SU-DHL-6 (cell line): Measurements from ENCODE around the gene AKAP14.
"Not testable (repeated sequence)": the region's sequence is repeated elsewhere in the genome, so short reads cannot be mapped to it uniquely, and the experiment has no call there.

ENCODE experiments used
- H2AFZ ChIP-seq: fragments of 200-600 bp; sonication (generic); 2 replicates; pipeline ENCODE4 v1.6.1; 2014; ENCODE audit warnings: low read depth, mild to moderate bottlenecking, moderate library complexity, mixed read lengths, antibody characterized with exemption, low read length; ENCODE audit not compliant: severe bottlenecking
- H3F3A ChIP-seq: fragments of 200-600 bp; shearing (Covaris generic); 2 replicates; pipeline ENCODE4 v1.6.0; 2016; ENCODE audit warnings: antibody characterized with exemption, mild to moderate bottlenecking; ENCODE audit not compliant: insufficient read depth
- H3K27ac ChIP-seq: fragments of 200-600 bp; sonication (generic); 2 replicates; pipeline ENCODE4 v1.5.1; 2016; ENCODE audit warnings: low read depth, mild to moderate bottlenecking, low read length, moderate library complexity, mixed read lengths
- H3K27me3 ChIP-seq: fragments of 200-600 bp; sonication (generic), shearing (Covaris generic); 2 replicates; pipeline ENCODE4 v1.6.0; 2014; ENCODE audit warnings: mild to moderate bottlenecking, low read length
- H3K36me3 ChIP-seq: fragments of 200-600 bp; sonication (generic); 2 replicates; pipeline ENCODE4 v1.6.1; 2014; ENCODE audit warnings: mild to moderate bottlenecking, low read length, mixed read lengths
- H3K4me2 ChIP-seq: fragments of 300-600, 200-600 bp; shearing (Covaris generic), sonication (generic); 2 replicates; pipeline ENCODE4 v1.6.0; 2014; ENCODE audit warnings: low read length, low read depth, mild to moderate bottlenecking; ENCODE audit not compliant: poor library complexity, severe bottlenecking
- H3K4me3 ChIP-seq: fragments of 200-600 bp; sonication (generic); 2 replicates; pipeline ENCODE4 v1.5.1; 2014; ENCODE audit warnings: antibody characterized with exemption, low read length, mild to moderate bottlenecking, mixed read lengths; ENCODE audit not compliant: insufficient read depth, poor library complexity, severe bottlenecking
- H3K79me2 ChIP-seq: fragments of 200-600 bp; sonication (generic); 2 replicates; pipeline ENCODE4 v1.6.1; 2014; ENCODE audit warnings: mild to moderate bottlenecking, low read length, moderate library complexity; ENCODE audit not compliant: insufficient read depth
- H3K9ac ChIP-seq: fragments of 200-600 bp; sonication (generic); 2 replicates; pipeline ENCODE4 v1.7.0; 2014; ENCODE audit warnings: mild to moderate bottlenecking, low read length
- H3K9me2 ChIP-seq: fragments of 200-600 bp; sonication (generic); replicated peaks from 2 replicates; pipeline ENCODE4 v1.6.1; 2014; ENCODE audit warnings: low read length; ENCODE audit not compliant: insufficient read depth
- H3K9me3 ChIP-seq: fragments of 200-600 bp; sonication (generic); 2 replicates; pipeline ENCODE4 v1.6.1; 2014; ENCODE audit warnings: low read length, mixed read lengths; ENCODE audit not compliant: insufficient read depth
- H4K20me1 ChIP-seq: fragments of 200-600 bp; sonication (generic); 2 replicates; pipeline ENCODE4 v1.6.1; 2014; ENCODE audit warnings: low read depth, mild to moderate bottlenecking, antibody characterized with exemption, low read length, moderate library complexity, mixed read lengths
- EZH2phosphoT487 ChIP-seq: fragments of 200-600 bp; sonication (generic), shearing (Covaris generic); conservative IDR thresholded peaks from 2 replicates; pipeline ENCODE4 v1.6.1; 2018; ENCODE audit warnings: mild to moderate bottlenecking, antibody characterized with exemption, low read length, moderate library complexity, mixed read lengths
- TF ChIP-seq, protein P1 (sequence below): fragments of 200-600 bp; sonication (generic); IDR thresholded peaks from one replicate; pipeline ENCODE4 v1.5.1; 2017; ENCODE audit warnings: antibody characterized with exemption, mild to moderate bottlenecking, low read length, moderate library complexity; ENCODE audit not compliant: insufficient read depth, poor library complexity, severe bottlenecking

AKAP14 gene

DNA sequence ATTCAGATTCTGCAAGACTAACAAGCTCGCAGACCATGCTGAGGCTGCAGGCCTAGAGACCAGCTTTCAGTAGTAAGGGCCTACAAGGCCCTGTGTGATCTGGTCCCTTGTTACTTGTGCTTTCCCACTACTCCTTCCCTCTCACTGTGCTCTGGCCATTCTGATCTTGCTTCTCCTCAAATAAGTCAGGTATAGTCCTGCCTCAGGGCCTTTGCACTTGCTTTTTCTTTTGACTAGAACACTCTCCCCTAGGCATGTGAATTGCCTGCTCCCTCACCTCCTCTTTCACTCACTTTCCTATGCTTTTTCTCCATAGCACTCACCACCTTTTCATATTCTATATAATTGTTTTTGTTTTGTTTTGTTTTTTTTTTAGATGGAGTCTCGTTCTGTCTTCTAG, 22.2 kb downstream of the AKAP14 start:
- Histone ChIP-seq H2AFZ (no peak overlapping the region), H3K4me2 (no peak overlapping the region), H3K79me2 (no peaks in the 10 kb centered on the region), H3K9me2 (no peaks in the 10 kb centered on the region), H4K20me1 (no peaks in the 10 kb centered on the region), H3K9ac (no peak overlapping the region), H3K27me3 (no peaks in the 10 kb centered on the region), H3K4me3 (no peak overlapping the region), H3K9me3 (no peaks in the 10 kb centered on the region), H3F3A (no peaks in the 10 kb centered on the region), H3K27ac (no peak overlapping the region), H3K36me3 (no peaks in the 10 kb centered on the region)
- TF ChIP-seq EZH2phosphoT487 = no peak
- TF ChIP-seq, protein P1, sequence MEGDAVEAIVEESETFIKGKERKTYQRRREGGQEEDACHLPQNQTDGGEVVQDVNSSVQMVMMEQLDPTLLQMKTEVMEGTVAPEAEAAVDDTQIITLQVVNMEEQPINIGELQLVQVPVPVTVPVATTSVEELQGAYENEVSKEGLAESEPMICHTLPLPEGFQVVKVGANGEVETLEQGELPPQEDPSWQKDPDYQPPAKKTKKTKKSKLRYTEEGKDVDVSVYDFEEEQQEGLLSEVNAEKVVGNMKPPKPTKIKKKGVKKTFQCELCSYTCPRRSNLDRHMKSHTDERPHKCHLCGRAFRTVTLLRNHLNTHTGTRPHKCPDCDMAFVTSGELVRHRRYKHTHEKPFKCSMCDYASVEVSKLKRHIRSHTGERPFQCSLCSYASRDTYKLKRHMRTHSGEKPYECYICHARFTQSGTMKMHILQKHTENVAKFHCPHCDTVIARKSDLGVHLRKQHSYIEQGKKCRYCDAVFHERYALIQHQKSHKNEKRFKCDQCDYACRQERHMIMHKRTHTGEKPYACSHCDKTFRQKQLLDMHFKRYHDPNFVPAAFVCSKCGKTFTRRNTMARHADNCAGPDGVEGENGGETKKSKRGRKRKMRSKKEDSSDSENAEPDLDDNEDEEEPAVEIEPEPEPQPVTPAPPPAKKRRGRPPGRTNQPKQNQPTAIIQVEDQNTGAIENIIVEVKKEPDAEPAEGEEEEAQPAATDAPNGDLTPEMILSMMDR = no peak

GRCh38 chrX:119919835-119920585, 24.3 kb downstream of the AKAP14 start:
- Histone ChIP-seq H3K4me3 (no peak overlapping the region), H3K27me3 (no peaks in the 10 kb centered on the region), H3K9ac (no peak overlapping the region), H4K20me1 (no peaks in the 10 kb centered on the region), H3K27ac (no peak overlapping the region), H3F3A (no peaks in the 10 kb centered on the region), H3K9me3 (no peaks in the 10 kb centered on the region), H3K9me2 (no peaks in the 10 kb centered on the region), H3K79me2 (no peaks in the 10 kb centered on the region), H3K36me3 (no peaks in the 10 kb centered on the region), H2AFZ (no peak overlapping the region), H3K4me2 (no peak overlapping the region)
- TF ChIP-seq, protein P1 = no peak
- no peak for TF ChIP-seq EZH2phosphoT487

GRCh38 chrX:119922391-119922790, 26.7 kb downstream of the AKAP14 start:
- not testable (repeated sequence) for H4K20me1 ChIP-seq, H3K27ac ChIP-seq, H2AFZ ChIP-seq, H3K9ac ChIP-seq, H3K9me3 ChIP-seq, H3K27me3 ChIP-seq, H3F3A ChIP-seq, H3K4me2 ChIP-seq, H3K79me2 ChIP-seq, H3K4me3 ChIP-seq, H3K36me3 ChIP-seq, H3K9me2 ChIP-seq

GRCh38 chrX:119935215-119935874, 39.7 kb downstream of the AKAP14 start:
- TF ChIP-seq EZH2phosphoT487 = no peak
- TF ChIP-seq, protein P1 = no peak

More at GRCh38 chrX:119935215-119935874, 39.7 kb downstream of the AKAP14 start:
- H3K9me3 ChIP-seq = no peaks in the 10 kb centered on the region
- no peak overlapping the region for H3K4me2 ChIP-seq
- no peaks in the 10 kb centered on the region for H3K9me2 ChIP-seq
- H4K20me1 ChIP-seq = no peaks in the 10 kb centered on the region
- no peaks in the 10 kb centered on the region for H3K27me3 ChIP-seq
- no peaks in the 10 kb centered on the region for H3F3A ChIP-seq
- H3K4me3 ChIP-seq = no peak overlapping the region
- H3K36me3 ChIP-seq = no peaks in the 10 kb centered on the region; the same call in 1 of the 2 replicates
- H3K9ac ChIP-seq = no peak overlapping the region
- H3K79me2 ChIP-seq = no peaks in the 10 kb centered on the region
- H3K27ac ChIP-seq = no peak overlapping the region
- no peak overlapping the region for H2AFZ ChIP-seq
